Liver (tissue), 9 donors: ENCODE data around the gene XK. TPM values are rescaled to one million over a fixed set of nuclear protein-coding genes. Genes with fewer than 3 reads are reported as not detected.

Experiments used
- DNase-seq: peaks from one replicate; pipeline ENCODE4 v3.0.0-alpha.2; 2017; ENCODE audit warnings: low spot score
- H3K27ac ChIP-seq, 2 donors: one replicate each; pipeline ENCODE4 v1.7.0; 2013; ENCODE audit warnings: inconsistent platforms in 2 of 2, low read length in 2 of 2, control low read depth in 1 of 2, low read depth in 1 of 2, mild to moderate bottlenecking in 1 of 2
- H3K27me3 ChIP-seq, 4 donors: one replicate each; pipeline versions ENCODE4 v1.6.1 to v1.7.0; 2013; ENCODE audit warnings: low read length in 3 of 4, inconsistent platforms in 1 of 4, mild to moderate bottlenecking in 1 of 4, moderate library complexity in 1 of 4; ENCODE audit not compliant: control insufficient read depth in 4 of 4, insufficient read depth in 4 of 4
- H3K36me3 ChIP-seq, 4 donors: one replicate each; pipeline versions ENCODE4 v1.6.1 to v1.7.0; 2013; ENCODE audit warnings: low read length in 3 of 4, mild to moderate bottlenecking in 3 of 4, low read depth in 1 of 4, moderate library complexity in 1 of 4; ENCODE audit not compliant: control insufficient read depth in 4 of 4, insufficient read depth in 3 of 4
- H3K4me1 ChIP-seq, 4 donors: one replicate each; pipeline versions ENCODE4 v1.6.1 to v1.7.0; 2013; ENCODE audit warnings: low read length in 3 of 4, mild to moderate bottlenecking in 3 of 4, moderate library complexity in 1 of 4; ENCODE audit not compliant: control insufficient read depth in 4 of 4, insufficient read depth in 4 of 4
- H3K4me3 ChIP-seq, 3 donors: one replicate each; pipeline versions ENCODE4 v1.6.1 to v1.7.0; 2013; ENCODE audit warnings: low read length in 3 of 3, control low read depth in 1 of 3, low read depth in 1 of 3, mild to moderate bottlenecking in 1 of 3
- H3K9ac ChIP-seq, 2 donors: one replicate each; pipeline ENCODE4 v1.7.0; 2013; ENCODE audit warnings: low read length in 2 of 2, mild to moderate bottlenecking in 2 of 2, moderate library complexity in 2 of 2, control low read depth in 1 of 2, low read depth in 1 of 2
- H3K9me3 ChIP-seq, 4 donors: one replicate each; pipeline versions ENCODE4 v1.6.1 to v1.7.0; 2013; ENCODE audit warnings: low read length in 3 of 4; ENCODE audit not compliant: control insufficient read depth in 4 of 4
- EGR1 ChIP-seq, 2 donors: IDR thresholded peaks; 2 replicates each; pipeline ENCODE4 v1.6.1; 2016 to 2018; ENCODE audit warnings: antibody characterized with exemption in 2 of 2, low read depth in 2 of 2
- FOXA1 ChIP-seq: IDR thresholded peaks from 2 replicates; pipeline ENCODE4 v1.6.1; 2016; ENCODE audit warnings: antibody characterized with exemption
- FOXA2 ChIP-seq: IDR thresholded peaks from 2 replicates; pipeline ENCODE4 v1.6.1; 2016; ENCODE audit warnings: antibody characterized with exemption
- GABPA ChIP-seq, 2 donors: IDR thresholded peaks in 1 of 2; conservative IDR thresholded peaks in 1 of 2; 2 replicates each; pipeline ENCODE4 v1.6.1; 2016; ENCODE audit warnings: antibody characterized with exemption in 2 of 2, mild to moderate bottlenecking in 1 of 2, moderate library complexity in 1 of 2
- HNF4A ChIP-seq, 2 donors: conservative IDR thresholded peaks; 2 replicates each; pipeline ENCODE4 v1.6.1; 2016; ENCODE audit warnings: antibody characterized with exemption in 2 of 2, mild to moderate bottlenecking in 2 of 2
- HNF4G ChIP-seq: IDR thresholded peaks from 2 replicates; pipeline ENCODE4 v1.6.1; 2016; ENCODE audit warnings: antibody characterized with exemption
- JUND ChIP-seq, 2 donors: IDR thresholded peaks; 2 replicates each; pipeline ENCODE4 v1.6.1; 2016; ENCODE audit warnings: antibody characterized with exemption in 2 of 2
- NR2F2 ChIP-seq: IDR thresholded peaks from 2 replicates; pipeline ENCODE4 v1.6.1; 2016; ENCODE audit warnings: antibody characterized with exemption
- RAD21 ChIP-seq, 2 donors: IDR thresholded peaks; 2 replicates each; pipeline ENCODE4 v1.6.1; 2016; ENCODE audit warnings: antibody characterized with exemption in 2 of 2, mild to moderate bottlenecking in 2 of 2
- RXRA ChIP-seq, 2 donors: IDR thresholded peaks; 2 replicates each; pipeline ENCODE4 v1.6.1; 2017 to 2018; ENCODE audit warnings: antibody characterized with exemption in 2 of 2, mild to moderate bottlenecking in 1 of 2
- SP1 ChIP-seq: IDR thresholded peaks from 2 replicates; pipeline ENCODE4 v1.6.1; 2018; ENCODE audit warnings: antibody characterized with exemption, mild to moderate bottlenecking
- TAF1 ChIP-seq: conservative IDR thresholded peaks from 2 replicates; pipeline ENCODE4 v1.6.1; 2016; ENCODE audit warnings: antibody characterized with exemption, mild to moderate bottlenecking
- YY1 ChIP-seq: IDR thresholded peaks from 2 replicates; pipeline ENCODE4 v1.6.1; 2016; ENCODE audit warnings: antibody characterized with exemption, mild to moderate bottlenecking
- WGBS: extraction: QIAGEN DNeasy Blood & Tissue Kit; methylation state at CpG from one replicate; pipeline ENCODE4 v1.1.7; 2013; 5-methylcytosine and 5-hydroxymethylcytosine counted together
- polyA plus RNA-seq, 2 donors: library from polyadenylated mRNA; stranded (reverse) in 1 of 2; unstranded in 1 of 2; fragments of 200-250 nt in 1 of 2; fragments of >200 nt in 1 of 2; fragmentation: Nextera tagmentation in 1 of 2; extraction: Ambion mirVana in 1 of 2; gene quantifications; one replicate each; pipeline versions ENCODE4 v1.2.1 to v1.2.3, GENCODE V29; 2013 to 2015
- total RNA-seq, 2 donors: library from RNA; depleted of rRNA; stranded (reverse); fragments of >200 nt; gene quantifications; one replicate each; pipeline ENCODE4 v1.2.3, GENCODE V29; 2014
- TF ChIP-seq, protein P1 (sequence below): fragments of 150-350 bp; IDR thresholded peaks from 2 replicates; pipeline ENCODE4 v1.5.1; 2017; ENCODE audit warnings: improper control_type of control experiment, low read depth, low read length; ENCODE audit not compliant: missing input control
- TF ChIP-seq, protein P2 (sequence below): IDR thresholded peaks from 2 replicates; pipeline ENCODE4 v1.6.1; 2016; ENCODE audit warnings: antibody characterized with exemption
- TF ChIP-seq, protein P3 (sequence below): IDR thresholded peaks from 2 replicates; pipeline ENCODE4 v1.6.1; 2016; ENCODE audit warnings: antibody characterized with exemption
- TF ChIP-seq, protein P4 (sequence below): IDR thresholded peaks from 2 replicates; pipeline ENCODE4 v1.6.1; 2016; ENCODE audit warnings: antibody characterized with exemption, mild to moderate bottlenecking
- TF ChIP-seq, protein P5 (sequence below): IDR thresholded peaks from 2 replicates; pipeline ENCODE4 v1.6.1; 2016; ENCODE audit warnings: antibody characterized with exemption
- donor health status: healthy.
- donor health status: healthy.
- donor health status: healthy.
- donor health status: healthy.
- donor health status: healthy.

XK gene
- total and polyA plus RNA-seq, 4 donors: 0.83 to 68.4 (median 2.0) TPM

DNA sequence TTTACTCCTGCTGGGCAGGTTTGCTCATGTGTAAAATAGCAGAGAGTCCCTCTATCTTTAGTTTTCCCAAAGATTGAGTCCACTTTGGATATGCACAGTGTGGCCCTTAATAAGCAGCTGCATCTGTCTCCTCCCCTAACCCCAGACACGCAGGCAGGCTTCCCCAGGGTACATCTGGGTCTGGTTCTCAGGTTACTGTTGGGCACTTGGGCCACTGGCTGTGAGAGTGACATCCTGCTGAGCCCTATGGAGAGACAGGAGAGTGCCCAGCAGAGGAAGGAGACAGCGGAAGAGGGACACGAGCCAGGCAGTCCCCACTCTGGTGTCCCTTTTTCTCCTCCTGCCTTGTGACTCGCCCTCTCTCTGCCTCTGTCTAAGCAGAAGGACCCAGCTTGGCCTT, 16.0 kb downstream of the XK start (continued):
- TF ChIP-seq, protein P1, sequence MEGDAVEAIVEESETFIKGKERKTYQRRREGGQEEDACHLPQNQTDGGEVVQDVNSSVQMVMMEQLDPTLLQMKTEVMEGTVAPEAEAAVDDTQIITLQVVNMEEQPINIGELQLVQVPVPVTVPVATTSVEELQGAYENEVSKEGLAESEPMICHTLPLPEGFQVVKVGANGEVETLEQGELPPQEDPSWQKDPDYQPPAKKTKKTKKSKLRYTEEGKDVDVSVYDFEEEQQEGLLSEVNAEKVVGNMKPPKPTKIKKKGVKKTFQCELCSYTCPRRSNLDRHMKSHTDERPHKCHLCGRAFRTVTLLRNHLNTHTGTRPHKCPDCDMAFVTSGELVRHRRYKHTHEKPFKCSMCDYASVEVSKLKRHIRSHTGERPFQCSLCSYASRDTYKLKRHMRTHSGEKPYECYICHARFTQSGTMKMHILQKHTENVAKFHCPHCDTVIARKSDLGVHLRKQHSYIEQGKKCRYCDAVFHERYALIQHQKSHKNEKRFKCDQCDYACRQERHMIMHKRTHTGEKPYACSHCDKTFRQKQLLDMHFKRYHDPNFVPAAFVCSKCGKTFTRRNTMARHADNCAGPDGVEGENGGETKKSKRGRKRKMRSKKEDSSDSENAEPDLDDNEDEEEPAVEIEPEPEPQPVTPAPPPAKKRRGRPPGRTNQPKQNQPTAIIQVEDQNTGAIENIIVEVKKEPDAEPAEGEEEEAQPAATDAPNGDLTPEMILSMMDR: no peak
- TF ChIP-seq HNF4A (conservative IDR thresholded peaks at IDR 0.05): no peak
- TF ChIP-seq, protein P2, sequence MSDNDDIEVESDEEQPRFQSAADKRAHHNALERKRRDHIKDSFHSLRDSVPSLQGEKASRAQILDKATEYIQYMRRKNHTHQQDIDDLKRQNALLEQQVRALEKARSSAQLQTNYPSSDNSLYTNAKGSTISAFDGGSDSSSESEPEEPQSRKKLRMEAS: no peak
- TF ChIP-seq FOXA2: no peak
- TF ChIP-seq, protein P3, sequence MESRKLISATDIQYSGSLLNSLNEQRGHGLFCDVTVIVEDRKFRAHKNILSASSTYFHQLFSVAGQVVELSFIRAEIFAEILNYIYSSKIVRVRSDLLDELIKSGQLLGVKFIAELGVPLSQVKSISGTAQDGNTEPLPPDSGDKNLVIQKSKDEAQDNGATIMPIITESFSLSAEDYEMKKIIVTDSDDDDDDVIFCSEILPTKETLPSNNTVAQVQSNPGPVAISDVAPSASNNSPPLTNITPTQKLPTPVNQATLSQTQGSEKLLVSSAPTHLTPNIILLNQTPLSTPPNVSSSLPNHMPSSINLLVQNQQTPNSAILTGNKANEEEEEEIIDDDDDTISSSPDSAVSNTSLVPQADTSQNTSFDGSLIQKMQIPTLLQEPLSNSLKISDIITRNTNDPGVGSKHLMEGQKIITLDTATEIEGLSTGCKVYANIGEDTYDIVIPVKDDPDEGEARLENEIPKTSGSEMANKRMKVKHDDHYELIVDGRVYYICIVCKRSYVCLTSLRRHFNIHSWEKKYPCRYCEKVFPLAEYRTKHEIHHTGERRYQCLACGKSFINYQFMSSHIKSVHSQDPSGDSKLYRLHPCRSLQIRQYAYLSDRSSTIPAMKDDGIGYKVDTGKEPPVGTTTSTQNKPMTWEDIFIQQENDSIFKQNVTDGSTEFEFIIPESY: no peak

DNA sequence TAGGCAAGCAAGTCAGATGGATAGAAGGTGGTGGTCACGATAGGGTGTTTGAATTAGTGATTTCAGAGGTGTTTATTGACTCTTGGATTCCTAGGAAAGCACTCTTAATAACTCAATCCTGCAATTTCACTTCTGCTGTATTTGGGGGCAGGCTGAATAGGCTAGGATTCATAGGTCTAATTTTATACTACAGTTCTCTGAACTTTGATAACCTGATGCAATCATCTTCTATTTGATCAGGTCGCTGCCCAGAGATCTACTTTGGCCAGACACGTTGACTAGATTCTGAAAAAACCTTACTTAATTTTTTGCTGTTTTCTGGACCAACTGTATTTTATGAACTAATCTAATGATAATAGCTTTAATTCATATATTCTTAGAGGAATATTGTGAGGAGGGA, 26.4 kb downstream of the XK start:
- Histone ChIP-seq H3K27ac (peak overlapping the region; percentile 68 to 85), H3K9me3 (no peaks in the 10 kb centered on the region), H3K9ac (no peak overlapping the region), H3K36me3 (no peaks in the 10 kb centered on the region), H3K4me1 (peaks cover 0 to 14% (median 6%) of the 10 kb centered on the region in 4 donors), H3K4me3 (no peak overlapping the region), H3K27me3 (peaks cover 0 to 3% (median 0%) of the 10 kb centered on the region in 4 donors)
- no peak for TF ChIP-seq HNF4G
- TF ChIP-seq FOXA1: no peak
- TF ChIP-seq SP1: peak; percentile 45
- TF ChIP-seq JUND (IDR thresholded peaks at IDR 0.05): no peak
- no peak for TF ChIP-seq YY1
- no peak for TF ChIP-seq TAF1
- peak; percentile 78 to 80 for TF ChIP-seq HNF4A (conservative IDR thresholded peaks at IDR 0.05)
- no peak for TF ChIP-seq NR2F2
- TF ChIP-seq RXRA (IDR thresholded peaks at IDR 0.05): peak; percentile 49 to 53
- no peak for TF ChIP-seq FOXA2
- no peak for TF ChIP-seq GABPA (IDR thresholded peaks at IDR 0.05 in 1 of 2, conservative IDR thresholded peaks at IDR 0.05 in 1 of 2)
- TF ChIP-seq, protein P1: no peak
- TF ChIP-seq, protein P3: no peak
- TF ChIP-seq RAD21 (IDR thresholded peaks at IDR 0.05): no peak
- TF ChIP-seq, protein P4, sequence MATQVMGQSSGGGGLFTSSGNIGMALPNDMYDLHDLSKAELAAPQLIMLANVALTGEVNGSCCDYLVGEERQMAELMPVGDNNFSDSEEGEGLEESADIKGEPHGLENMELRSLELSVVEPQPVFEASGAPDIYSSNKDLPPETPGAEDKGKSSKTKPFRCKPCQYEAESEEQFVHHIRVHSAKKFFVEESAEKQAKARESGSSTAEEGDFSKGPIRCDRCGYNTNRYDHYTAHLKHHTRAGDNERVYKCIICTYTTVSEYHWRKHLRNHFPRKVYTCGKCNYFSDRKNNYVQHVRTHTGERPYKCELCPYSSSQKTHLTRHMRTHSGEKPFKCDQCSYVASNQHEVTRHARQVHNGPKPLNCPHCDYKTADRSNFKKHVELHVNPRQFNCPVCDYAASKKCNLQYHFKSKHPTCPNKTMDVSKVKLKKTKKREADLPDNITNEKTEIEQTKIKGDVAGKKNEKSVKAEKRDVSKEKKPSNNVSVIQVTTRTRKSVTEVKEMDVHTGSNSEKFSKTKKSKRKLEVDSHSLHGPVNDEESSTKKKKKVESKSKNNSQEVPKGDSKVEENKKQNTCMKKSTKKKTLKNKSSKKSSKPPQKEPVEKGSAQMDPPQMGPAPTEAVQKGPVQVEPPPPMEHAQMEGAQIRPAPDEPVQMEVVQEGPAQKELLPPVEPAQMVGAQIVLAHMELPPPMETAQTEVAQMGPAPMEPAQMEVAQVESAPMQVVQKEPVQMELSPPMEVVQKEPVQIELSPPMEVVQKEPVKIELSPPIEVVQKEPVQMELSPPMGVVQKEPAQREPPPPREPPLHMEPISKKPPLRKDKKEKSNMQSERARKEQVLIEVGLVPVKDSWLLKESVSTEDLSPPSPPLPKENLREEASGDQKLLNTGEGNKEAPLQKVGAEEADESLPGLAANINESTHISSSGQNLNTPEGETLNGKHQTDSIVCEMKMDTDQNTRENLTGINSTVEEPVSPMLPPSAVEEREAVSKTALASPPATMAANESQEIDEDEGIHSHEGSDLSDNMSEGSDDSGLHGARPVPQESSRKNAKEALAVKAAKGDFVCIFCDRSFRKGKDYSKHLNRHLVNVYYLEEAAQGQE: no peak
- no peak for TF ChIP-seq EGR1 (IDR thresholded peaks at IDR 0.05; ENCODE audit: low read depth in 2 of 2)
- TF ChIP-seq, protein P2: no peak
- TF ChIP-seq, protein P5, sequence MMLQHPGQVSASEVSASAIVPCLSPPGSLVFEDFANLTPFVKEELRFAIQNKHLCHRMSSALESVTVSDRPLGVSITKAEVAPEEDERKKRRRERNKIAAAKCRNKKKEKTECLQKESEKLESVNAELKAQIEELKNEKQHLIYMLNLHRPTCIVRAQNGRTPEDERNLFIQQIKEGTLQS: no peak
- no peak for DNase-seq
- WGBS: 28% methylated on average over 3 of the region's 3 CpGs
